HepG2 (cell line): ENCODE results near the gene FURIN. TPM values are rescaled to one million over a fixed set of nuclear protein-coding genes. Genes with fewer than 3 reads are reported as not detected.

ENCODE experiments used
- BRD4 ChIP-seq: sonication (generic); formaldehyde crosslinking; IDR thresholded peaks from 2 replicates; pipeline ENCODE4 v1.4.0; 2020; ENCODE audit warnings: missing genetic modification reagents
- CBX1 ChIP-seq: IDR thresholded peaks from one replicate; pipeline ENCODE4 v1.6.1; 2016; ENCODE audit warnings: antibody characterized with exemption, low read depth
- DMAP1 ChIP-seq: IDR thresholded peaks from 2 replicates; pipeline ENCODE4 v1.6.1; 2016
- FOXK1 ChIP-seq: sonication (generic); formaldehyde crosslinking; IDR thresholded peaks from 2 replicates; pipeline ENCODE4 v1.4.0; 2020; ENCODE audit warnings: low read depth, missing genetic modification reagents, borderline replicate concordance
- FOXM1 ChIP-seq: sonication (generic); formaldehyde crosslinking; IDR thresholded peaks from 2 replicates; pipeline ENCODE4 v1.5.0; 2020; ENCODE audit warnings: missing genetic modification reagents
- HMGXB3 ChIP-seq: sonication (generic); formaldehyde crosslinking; IDR thresholded peaks from 2 replicates; pipeline ENCODE4 v1.4.0; 2020; ENCODE audit warnings: missing genetic modification reagents, borderline replicate concordance
- KLF16 ChIP-seq, 2 experiments: sonication (generic) in 1 of 2; formaldehyde crosslinking in 1 of 2; IDR thresholded peaks; 2 replicates each; pipeline versions ENCODE4 v1.6.1 to v1.8.0; 2016 to 2023; ENCODE audit warnings: missing genetic modification reagents in 2 of 2, missing compliant biosample characterization in 1 of 2
- KMT2A ChIP-seq: sonication (generic); formaldehyde crosslinking; IDR thresholded peaks from 2 replicates; pipeline ENCODE4 v1.4.0; 2020; ENCODE audit warnings: missing genetic modification reagents
- MXD4 ChIP-seq: IDR thresholded peaks from 2 replicates; pipeline ENCODE4 v1.6.1; 2016; ENCODE audit warnings: mild to moderate bottlenecking, missing biosample characterization, missing genetic modification reagents
- NCOR1 ChIP-seq: fragments of 200-600 bp; sonication (generic); IDR thresholded peaks from 2 replicates; pipeline ENCODE4 v1.7.0; 2017; ENCODE audit warnings: antibody characterized with exemption, low read length, borderline replicate concordance
- PHF8 ChIP-seq: sonication (generic); formaldehyde crosslinking; IDR thresholded peaks from 2 replicates; pipeline ENCODE4 v1.5.0; 2020; ENCODE audit warnings: missing genetic modification reagents
- PPARG ChIP-seq: conservative IDR thresholded peaks from 2 replicates; pipeline ENCODE4 v1.6.1; 2016; ENCODE audit warnings: missing biosample characterization, missing genetic modification reagents
- TGIF2 ChIP-seq: IDR thresholded peaks from 2 replicates; pipeline ENCODE4 v1.6.1; 2016; ENCODE audit warnings: control low read depth, missing compliant biosample characterization
- YY1 ChIP-seq: IDR thresholded peaks from 2 replicates; pipeline ENCODE4 v1.6.1; 2011; ENCODE audit warnings: low read length, low read depth, moderate library complexity, mild to moderate bottlenecking; ENCODE audit not compliant: insufficient read depth, insufficient replicate concordance
- ZNF607 ChIP-seq: sonication (generic); formaldehyde crosslinking; IDR thresholded peaks from 2 replicates; pipeline ENCODE4 v1.5.1; 2020; ENCODE audit warnings: missing genetic modification reagents, mild to moderate bottlenecking, borderline replicate concordance
- polyA plus RNA-seq, 8 experiments: library from polyadenylated mRNA; depleted of rRNA in 3 of 8; stranded (reverse) in 7 of 8; unstranded in 1 of 8; fragments of >200 nt; fragmentation: Illumina TruSeq in 4 of 8; extraction: Trizol in 4 of 8; gene quantifications; 2 replicates each; pipeline versions ENCODE4 v1.2.1 to v1.2.3, GENCODE V29; 2011 to 2016; ENCODE audit warnings: low read depth in 4 of 8, missing spikeins in 1 of 8, mixed read lengths in 1 of 8; ENCODE audit not compliant: insufficient read depth in 1 of 8
- total RNA-seq, 5 experiments: library from RNA; depleted of rRNA; stranded (reverse); fragments of >200 nt; fragmentation: Illumina TruSeq; extraction: Trizol; gene quantifications; 2 replicates each; pipeline ENCODE4 v1.2.3, GENCODE V29; 2016; ENCODE audit warnings: low read depth in 1 of 5
- TF ChIP-seq, protein P1 (sequence below): sonication (generic); formaldehyde crosslinking; conservative IDR thresholded peaks from 2 replicates; pipeline ENCODE4 v1.4.0; 2020; ENCODE audit warnings: missing genetic modification reagents

Gene FURIN
- total and polyA plus RNA-seq, 2 of the 13 experiments (the other 11 are each of a cell fraction or from before 2014, with no cell fraction given), result 15.2 to 17.4 TPM

- TF ChIP-seq, protein P1, sequence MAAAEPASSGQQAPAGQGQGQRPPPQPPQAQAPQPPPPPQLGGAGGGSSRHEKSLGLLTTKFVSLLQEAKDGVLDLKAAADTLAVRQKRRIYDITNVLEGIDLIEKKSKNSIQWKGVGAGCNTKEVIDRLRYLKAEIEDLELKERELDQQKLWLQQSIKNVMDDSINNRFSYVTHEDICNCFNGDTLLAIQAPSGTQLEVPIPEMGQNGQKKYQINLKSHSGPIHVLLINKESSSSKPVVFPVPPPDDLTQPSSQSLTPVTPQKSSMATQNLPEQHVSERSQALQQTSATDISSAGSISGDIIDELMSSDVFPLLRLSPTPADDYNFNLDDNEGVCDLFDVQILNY (CRISPR knock-in tag), result 0 out of 2 replicates have a peak, but pooled peaks have one; percentile 29
- TF ChIP-seq ZNF607 (CRISPR knock-in tag) (0 out of 2 replicates have a peak, but pooled peaks have one; percentile 20), TGIF2 (CRISPR knock-in tag) (0 out of 2 replicates have a peak, but pooled peaks have one; percentile 17), CBX1 (peak; percentile 48), FOXK1 (0 out of 2 replicates have a peak, but pooled peaks have one; percentile 20), HMGXB3 (peak; percentile 47; the same call in 1 of the 2 replicates), YY1 (peak; percentile 28), DMAP1 (CRISPR knock-in tag) (peak; percentile 49; the same call in 1 of the 2 replicates), MXD4 (CRISPR knock-in tag) (0 out of 2 replicates have a peak, but pooled peaks have one; percentile 49), KLF16 (CRISPR knock-in tag; IDR thresholded peaks at IDR 0.05) (peak in 1 of 2 experiments; percentile 65; a peak in 1 of 4 replicates), KMT2A (CRISPR knock-in tag) (peak; percentile 71), PPARG (peak; percentile 45; the same call in 1 of the 2 replicates), FOXM1 (no peak), NCOR1 (no peak), PHF8 (CRISPR knock-in tag) (peak; percentile 86), BRD4 (CRISPR knock-in tag) (0 out of 2 replicates have a peak, but pooled peaks have one; percentile 22)
Measured at GRCh38 chr15:90902040-90902839, 33.9 kb downstream of the FURIN start (continued).
